ENCODE measurements around the gene MDH1B.

- TF ChIP-seq, protein P1, sequence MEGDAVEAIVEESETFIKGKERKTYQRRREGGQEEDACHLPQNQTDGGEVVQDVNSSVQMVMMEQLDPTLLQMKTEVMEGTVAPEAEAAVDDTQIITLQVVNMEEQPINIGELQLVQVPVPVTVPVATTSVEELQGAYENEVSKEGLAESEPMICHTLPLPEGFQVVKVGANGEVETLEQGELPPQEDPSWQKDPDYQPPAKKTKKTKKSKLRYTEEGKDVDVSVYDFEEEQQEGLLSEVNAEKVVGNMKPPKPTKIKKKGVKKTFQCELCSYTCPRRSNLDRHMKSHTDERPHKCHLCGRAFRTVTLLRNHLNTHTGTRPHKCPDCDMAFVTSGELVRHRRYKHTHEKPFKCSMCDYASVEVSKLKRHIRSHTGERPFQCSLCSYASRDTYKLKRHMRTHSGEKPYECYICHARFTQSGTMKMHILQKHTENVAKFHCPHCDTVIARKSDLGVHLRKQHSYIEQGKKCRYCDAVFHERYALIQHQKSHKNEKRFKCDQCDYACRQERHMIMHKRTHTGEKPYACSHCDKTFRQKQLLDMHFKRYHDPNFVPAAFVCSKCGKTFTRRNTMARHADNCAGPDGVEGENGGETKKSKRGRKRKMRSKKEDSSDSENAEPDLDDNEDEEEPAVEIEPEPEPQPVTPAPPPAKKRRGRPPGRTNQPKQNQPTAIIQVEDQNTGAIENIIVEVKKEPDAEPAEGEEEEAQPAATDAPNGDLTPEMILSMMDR (IDR thresholded peaks at IDR 0.05), result no peak
- no peak for TF ChIP-seq POLR2A (IDR thresholded peaks at IDR 0.05)
Observed at GRCh38 chr2:206739271-206739670, 25.9 kb downstream of the MDH1B start.
